A549 (cell line): ENCODE measurements around the gene UROC1.

Experiments used
- POLR2AphosphoS2 ChIP-seq: conservative IDR thresholded peaks from 2 replicates; pipeline ENCODE4 v1.6.1; 2012; ENCODE audit warnings: low read length, improper control_type of control experiment, inconsistent platforms
- TF ChIP-seq, protein P1 (sequence below): fragments of >200 bp; sonication (Bioruptor Twin); formaldehyde crosslinking; IDR thresholded peaks from 3 replicates; pipeline ENCODE4 v1.5.1; 2016

DNA sequence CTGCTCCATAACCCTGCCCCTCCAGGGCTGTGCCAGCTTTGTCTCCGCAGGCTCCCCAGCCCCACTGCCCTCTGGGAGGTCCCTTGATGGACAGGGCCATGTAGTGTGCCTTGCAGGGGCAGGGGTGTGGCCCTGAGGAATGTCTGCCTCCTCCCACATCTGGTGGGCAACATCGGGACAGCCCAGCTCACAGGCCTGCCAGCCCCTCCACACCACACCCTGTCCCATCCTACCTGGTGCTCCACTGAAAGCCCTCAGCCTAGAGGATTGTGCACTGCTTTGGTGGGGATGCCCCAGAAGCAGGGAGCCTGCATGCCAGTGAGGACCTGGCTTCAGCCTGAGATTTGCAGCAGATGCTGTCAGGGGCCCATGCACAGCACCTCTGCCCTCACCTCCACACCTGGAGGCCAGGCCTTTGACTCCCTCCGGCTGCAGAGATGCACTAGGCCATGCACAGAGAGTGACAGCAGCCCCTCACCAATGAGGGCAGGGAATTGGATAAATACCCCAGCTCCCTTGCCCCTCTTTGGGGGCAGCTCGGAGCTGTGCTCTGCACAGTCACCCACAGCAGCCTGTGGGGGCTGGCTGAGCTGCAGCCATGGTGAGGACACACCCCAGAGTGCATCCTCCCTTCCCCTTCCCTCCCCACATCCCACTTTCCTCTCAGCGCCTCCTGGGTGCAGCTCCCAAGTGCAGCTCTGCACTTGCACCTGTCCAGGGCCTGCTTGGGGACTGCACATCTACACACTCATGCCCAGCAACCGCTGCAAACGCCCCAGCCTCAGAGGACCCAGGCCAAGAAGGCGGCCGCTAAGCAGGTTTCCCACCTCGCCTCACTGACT, 38.4 kb upstream of the UROC1 start:
- no peak for TF ChIP-seq POLR2AphosphoS2
- TF ChIP-seq, protein P1, sequence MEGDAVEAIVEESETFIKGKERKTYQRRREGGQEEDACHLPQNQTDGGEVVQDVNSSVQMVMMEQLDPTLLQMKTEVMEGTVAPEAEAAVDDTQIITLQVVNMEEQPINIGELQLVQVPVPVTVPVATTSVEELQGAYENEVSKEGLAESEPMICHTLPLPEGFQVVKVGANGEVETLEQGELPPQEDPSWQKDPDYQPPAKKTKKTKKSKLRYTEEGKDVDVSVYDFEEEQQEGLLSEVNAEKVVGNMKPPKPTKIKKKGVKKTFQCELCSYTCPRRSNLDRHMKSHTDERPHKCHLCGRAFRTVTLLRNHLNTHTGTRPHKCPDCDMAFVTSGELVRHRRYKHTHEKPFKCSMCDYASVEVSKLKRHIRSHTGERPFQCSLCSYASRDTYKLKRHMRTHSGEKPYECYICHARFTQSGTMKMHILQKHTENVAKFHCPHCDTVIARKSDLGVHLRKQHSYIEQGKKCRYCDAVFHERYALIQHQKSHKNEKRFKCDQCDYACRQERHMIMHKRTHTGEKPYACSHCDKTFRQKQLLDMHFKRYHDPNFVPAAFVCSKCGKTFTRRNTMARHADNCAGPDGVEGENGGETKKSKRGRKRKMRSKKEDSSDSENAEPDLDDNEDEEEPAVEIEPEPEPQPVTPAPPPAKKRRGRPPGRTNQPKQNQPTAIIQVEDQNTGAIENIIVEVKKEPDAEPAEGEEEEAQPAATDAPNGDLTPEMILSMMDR: no peak
